IMR-90 (cell line): ENCODE data around the gene LENG9. TPM values are rescaled to one million over a fixed set of nuclear protein-coding genes. Genes with fewer than 3 reads are reported as not detected.

Source experiments
- ATAC-seq: fragments of 200-7000 bp; cut with Tn5 transposase; 2 replicates; pipeline ENCODE4 v1.9.1; 2020; ENCODE audit warnings: low read depth, mild to moderate bottlenecking, moderate library complexity
- BruUV-seq: library from RNA; stranded (reverse); fragments of 400-500 nt; replicated peaks from 2 replicates; lab custom pipeline; 2021; lab: Mats Ljungman, UMichigan
- CTCF ChIA-PET: fragments of 300-600 bp; formaldehyde crosslinking; extraction: SDS; loops from one replicate; lab custom pipeline; 2021; ENCODE audit warnings: antibody characterized with exemption; lab: Yijun Ruan, JAX
- POLR2A ChIA-PET: fragments of 300-600 bp; sonication (Branson Sonifier 250); formaldehyde crosslinking; loops from one replicate; lab custom pipeline; 2022; ENCODE audit warnings: antibody characterized with exemption; ENCODE audit not compliant: unreplicated experiment; lab: Charles Lee
- DNase-seq: peaks from one replicate; pipeline ENCODE4 v3.0.0; 2013
- H2AFZ ChIP-seq: replicated peaks from 2 replicates; pipeline ENCODE3; 2013; ENCODE audit warnings: low read length, mild to moderate bottlenecking; ENCODE audit not compliant: poor library complexity
- H2AK5ac ChIP-seq: 2 replicates; pipeline ENCODE4 v1.6.1; 2013; ENCODE audit warnings: low read depth, low read length, inconsistent platforms
- H2AK9ac ChIP-seq: replicated peaks from 2 replicates; pipeline ENCODE3; 2013; ENCODE audit warnings: mild to moderate bottlenecking, low read depth, low read length, moderate library complexity; ENCODE audit not compliant: poor library complexity
- H2BK120ac ChIP-seq: 2 replicates; pipeline ENCODE4 v1.6.1; 2013; ENCODE audit warnings: low read depth, low read length, inconsistent platforms
- H2BK15ac ChIP-seq: 3 replicates; pipeline ENCODE4 v1.6.1; 2013; ENCODE audit warnings: low read depth, low read length, inconsistent platforms
- H2BK20ac ChIP-seq: 2 replicates; pipeline ENCODE4 v1.6.1; 2013; ENCODE audit warnings: low read depth, mild to moderate bottlenecking, inconsistent platforms, low read length, moderate library complexity
- H2BK5ac ChIP-seq: 2 replicates; pipeline ENCODE4 v1.6.1; 2013; ENCODE audit warnings: mild to moderate bottlenecking, low read depth, low read length, inconsistent platforms; ENCODE audit not compliant: poor library complexity, severe bottlenecking
- H3K14ac ChIP-seq: replicated peaks from 2 replicates; pipeline ENCODE4 v1.6.1; 2013; ENCODE audit warnings: low read depth, low read length, inconsistent platforms
- H3K18ac ChIP-seq: 2 replicates; pipeline ENCODE4 v1.6.1; 2013; ENCODE audit warnings: low read depth, low read length, control low read depth
- H3K23ac ChIP-seq: 2 replicates; pipeline ENCODE4 v1.6.1; 2013; ENCODE audit warnings: low read depth, low read length, inconsistent platforms
- H3K27ac ChIP-seq: 2 replicates; pipeline ENCODE4 v1.5.1; 2013; ENCODE audit warnings: mild to moderate bottlenecking, control low read depth, low read length; ENCODE audit not compliant: insufficient read depth
- H3K27me3 ChIP-seq: 2 replicates; pipeline ENCODE4 v1.6.1; 2013; ENCODE audit warnings: low read length; ENCODE audit not compliant: control insufficient read depth, insufficient read depth
- H3K36me3 ChIP-seq: 2 replicates; pipeline ENCODE4 v1.6.1; 2013; ENCODE audit warnings: low read length, mixed read lengths; ENCODE audit not compliant: control insufficient read depth, insufficient read depth
- H3K4ac ChIP-seq: 2 replicates; pipeline ENCODE4 v1.6.1; 2013; ENCODE audit warnings: low read depth, low read length, inconsistent platforms
- H3K4me1 ChIP-seq: 2 replicates; pipeline ENCODE4 v1.6.1; 2013; ENCODE audit warnings: low read length, mixed read lengths; ENCODE audit not compliant: control insufficient read depth, insufficient read depth
- H3K4me2 ChIP-seq: 2 replicates; pipeline ENCODE4 v1.6.1; 2013; ENCODE audit warnings: low read depth, mild to moderate bottlenecking, control low read depth, low read length, moderate library complexity
- H3K4me3 ChIP-seq: 2 replicates; pipeline ENCODE4 v1.5.1; 2013; ENCODE audit warnings: low read depth, mild to moderate bottlenecking, control low read depth, low read length, moderate library complexity; ENCODE audit not compliant: insufficient read depth
- H3K56ac ChIP-seq: 2 replicates; pipeline ENCODE4 v1.6.1; 2013; ENCODE audit warnings: low read length, inconsistent platforms; ENCODE audit not compliant: insufficient read depth; ENCODE audit errors: extremely low read depth
- H3K79me1 ChIP-seq, 2 experiments: 2 replicates each; pipeline ENCODE4 v1.6.1; 2013; ENCODE audit warnings: low read length in 2 of 2, inconsistent platforms in 1 of 2, low read depth in 1 of 2
- H3K9ac ChIP-seq: 2 replicates; pipeline ENCODE4 v1.6.1; 2013; ENCODE audit warnings: low read depth, low read length, control low read depth
- H3K9me1 ChIP-seq: 2 replicates; pipeline ENCODE4 v1.6.1; 2013; ENCODE audit warnings: low read length, inconsistent platforms; ENCODE audit not compliant: insufficient read depth
- H3K9me3 ChIP-seq: 2 replicates; pipeline ENCODE4 v1.6.1; 2013; ENCODE audit warnings: low read length; ENCODE audit not compliant: control insufficient read depth, insufficient read depth
- H4K20me1 ChIP-seq: 2 replicates; pipeline ENCODE4 v1.6.1; 2013; ENCODE audit warnings: low read length, inconsistent platforms; ENCODE audit not compliant: insufficient read depth
- H4K5ac ChIP-seq: 2 replicates; pipeline ENCODE4 v1.6.1; 2013; ENCODE audit warnings: mild to moderate bottlenecking, low read depth, low read length, control low read depth
- H4K8ac ChIP-seq, 2 experiments: 2 replicates each; pipeline ENCODE4 v1.6.1; 2013; ENCODE audit warnings: low read depth in 2 of 2, low read length in 2 of 2, control low read depth in 1 of 2, inconsistent platforms in 1 of 2
- H4K91ac ChIP-seq: 2 replicates; pipeline ENCODE4 v1.6.1; 2013; ENCODE audit warnings: low read depth, low read length, inconsistent platforms; ENCODE audit not compliant: insufficient read depth
- BHLHE40 ChIP-seq: fragments of 150-350 bp; IDR thresholded peaks from 2 replicates; pipeline ENCODE4 v1.6.1; 2016; ENCODE audit warnings: mild to moderate bottlenecking, low read depth, low read length
- CEBPB ChIP-seq: IDR thresholded peaks from 2 replicates; pipeline ENCODE4 v1.6.1; 2012; ENCODE audit warnings: low read depth, low read length, improper control_type of control experiment
- CHD1 ChIP-seq: IDR thresholded peaks from 2 replicates; pipeline ENCODE4 v1.6.1; 2012; ENCODE audit warnings: low read depth, low read length, improper control_type of control experiment
- FOS ChIP-seq: fragments of 150-350 bp; IDR thresholded peaks from 2 replicates; pipeline ENCODE4 v1.6.1; 2016; ENCODE audit warnings: low read depth, low read length
- MAFK ChIP-seq: IDR thresholded peaks from 2 replicates; pipeline ENCODE4 v1.6.1; 2012; ENCODE audit warnings: low read depth, low read length, improper control_type of control experiment
- MAZ ChIP-seq: IDR thresholded peaks from 2 replicates; pipeline ENCODE4 v1.6.1; 2012; ENCODE audit warnings: low read depth, mild to moderate bottlenecking, low read length, improper control_type of control experiment, moderate library complexity, borderline replicate concordance
- MXI1 ChIP-seq: IDR thresholded peaks from 2 replicates; pipeline ENCODE4 v1.6.1; 2012; ENCODE audit warnings: low read depth, mild to moderate bottlenecking, low read length, moderate library complexity, borderline replicate concordance
- NFE2L2 ChIP-seq: fragments of 150-350 bp; IDR thresholded peaks from 2 replicates; pipeline ENCODE4 v1.6.1; 2016; ENCODE audit warnings: low read depth, mild to moderate bottlenecking, low read length
- POLR2A ChIP-seq: IDR thresholded peaks from 2 replicates; pipeline ENCODE4 v1.6.1; 2012; ENCODE audit warnings: mild to moderate bottlenecking, low read depth, low read length
- RAD21 ChIP-seq: IDR thresholded peaks from 2 replicates; pipeline ENCODE4 v1.6.1; 2012; ENCODE audit warnings: low read length, improper control_type of control experiment
- RCOR1 ChIP-seq: IDR thresholded peaks from 2 replicates; pipeline ENCODE4 v1.6.1; 2012; ENCODE audit warnings: mild to moderate bottlenecking, low read length, improper control_type of control experiment; ENCODE audit not compliant: insufficient replicate concordance
- RFX5 ChIP-seq: IDR thresholded peaks from 2 replicates; pipeline ENCODE4 v1.8.0; 2012; ENCODE audit warnings: low read depth, mild to moderate bottlenecking, low read length, moderate library complexity
- SMC3 ChIP-seq: fragments of 150-350 bp; IDR thresholded peaks from 2 replicates; pipeline ENCODE4 v1.6.1; 2016; ENCODE audit warnings: low read depth, mild to moderate bottlenecking, antibody characterized with exemption, low read length, moderate library complexity
- WGBS, 2 experiments: methylation state at CpG; one replicate each; pipeline versions ENCODE4 v1.1.5 to v1.1.7; 2013; ENCODE audit warnings: missing lambda C conversion rate in 2 of 2; ENCODE audit not compliant: insufficient read length in 1 of 2; ENCODE audit errors: extremely low coverage in 2 of 2; 5-methylcytosine and 5-hydroxymethylcytosine counted together
- dilution Hi-C: fragments of 300-500 bp; cut with HindIII; formaldehyde crosslinking; loops from one replicate; pipeline ENCODE4 v1.14.3; 2018; ENCODE audit warnings: low sequenced_read_pairs; ENCODE audit not compliant: unreplicated experiment
- in situ Hi-C: fragments of 300-500 bp; cut with MboI; formaldehyde crosslinking; loops from 3 replicates; pipeline ENCODE4 v1.14.3; 2019; ENCODE audit warnings: low sequenced_read_pairs, inconsistent platforms, mixed read lengths
- intact Hi-C: fragments of 100-400 bp; cut with micrococcal nuclease; formaldehyde crosslinking; loops from 2 replicates; pipeline ENCODE4 v1.10.0; 2022
- polyA plus RNA-seq, 3 experiments: library from polyadenylated mRNA; depleted of rRNA; stranded (reverse); fragments of >200 nt; gene quantifications; 2 replicates each; pipeline ENCODE4 v1.2.3, GENCODE V29; 2012; ENCODE audit warnings: low replicate concordance in 1 of 3
- total RNA-seq: library from RNA; depleted of rRNA; stranded (reverse); fragments of >200 nt; gene quantifications from 2 replicates; pipeline ENCODE4 v1.2.3, GENCODE V29; 2012
- TF ChIP-seq, protein P1 (sequence below): fragments of 150-350 bp; IDR thresholded peaks from 2 replicates; pipeline ENCODE4 v1.6.1; 2016; ENCODE audit warnings: low read depth, mild to moderate bottlenecking, low read length, moderate library complexity, borderline replicate concordance
- TF ChIP-seq, protein P2 (sequence below): conservative IDR thresholded peaks from 2 replicates; pipeline ENCODE4 v1.5.1; 2012; ENCODE audit warnings: mild to moderate bottlenecking, low read depth, low read length, improper control_type of control experiment
- TF ChIP-seq, protein P3 (sequence below): fragments of 150-350 bp; IDR thresholded peaks from 2 replicates; pipeline ENCODE4 v1.6.1; 2017; ENCODE audit warnings: mild to moderate bottlenecking, antibody characterized with exemption, low read length, low read depth

Gene LENG9
- total and polyA plus RNA-seq, 2 of the 4 experiments (the other 2 are of a cell fraction): 0.94 to 1.1 TPM

GRCh38 chr19:54489766-54490165, 26.2 kb upstream of the LENG9 start:
- Histone ChIP-seq H4K8ac (no peak overlapping the region), H4K5ac (no peak overlapping the region), H3K4ac (no peak overlapping the region), H3K4me3 (no peak overlapping the region), H3K4me1 (no peaks in the 10 kb centered on the region), H2AK5ac (no peak overlapping the region), H3K27me3 (no peaks in the 10 kb centered on the region), H2AK9ac (no peak overlapping the region), H4K91ac (no peak overlapping the region), H2BK120ac (no peak overlapping the region), H3K9me3 (no peaks in the 10 kb centered on the region), H3K23ac (no peak overlapping the region), H3K27ac (no peak overlapping the region), H3K9me1 (no peaks in the 10 kb centered on the region; the same call in 1 of the 2 replicates), H3K9ac (no peak overlapping the region), H3K36me3 (no peaks in the 10 kb centered on the region), H2BK15ac (no peak overlapping the region), H3K14ac (no peak overlapping the region), H2BK5ac (no peak overlapping the region), H3K18ac (no peak overlapping the region), H3K56ac (no peak overlapping the region), H2AFZ (no peak overlapping the region), H4K20me1 (no peaks in the 10 kb centered on the region), H3K79me1 (no peaks in the 10 kb centered on the region), H2BK20ac (no peak overlapping the region), H3K4me2 (no peak overlapping the region)
- dilution Hi-C loops (no loop called here), in situ Hi-C loops (no loop called here), intact Hi-C loops (no loop called here)
- DNase-seq: no peak
- no peak for ATAC-seq
- whole genome bisulfite sequencing, 2 experiments: no CpG with 5 or more reads among the region's 9 CpGs
- no TSS peak for BruUV-seq
- TF ChIP-seq POLR2A (no peak), RAD21 (no peak), SMC3 (no peak), CHD1 (no peak), FOS (no peak), CEBPB (no peak), BHLHE40 (no peak), RFX5 (no peak), MAZ (no peak), NFE2L2 (no peak), RCOR1 (no peak), MXI1 (no peak), MAFK (no peak)
- TF ChIP-seq, protein P1, sequence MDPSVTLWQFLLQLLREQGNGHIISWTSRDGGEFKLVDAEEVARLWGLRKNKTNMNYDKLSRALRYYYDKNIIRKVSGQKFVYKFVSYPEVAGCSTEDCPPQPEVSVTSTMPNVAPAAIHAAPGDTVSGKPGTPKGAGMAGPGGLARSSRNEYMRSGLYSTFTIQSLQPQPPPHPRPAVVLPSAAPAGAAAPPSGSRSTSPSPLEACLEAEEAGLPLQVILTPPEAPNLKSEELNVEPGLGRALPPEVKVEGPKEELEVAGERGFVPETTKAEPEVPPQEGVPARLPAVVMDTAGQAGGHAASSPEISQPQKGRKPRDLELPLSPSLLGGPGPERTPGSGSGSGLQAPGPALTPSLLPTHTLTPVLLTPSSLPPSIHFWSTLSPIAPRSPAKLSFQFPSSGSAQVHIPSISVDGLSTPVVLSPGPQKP: no peak
- TF ChIP-seq, protein P2, sequence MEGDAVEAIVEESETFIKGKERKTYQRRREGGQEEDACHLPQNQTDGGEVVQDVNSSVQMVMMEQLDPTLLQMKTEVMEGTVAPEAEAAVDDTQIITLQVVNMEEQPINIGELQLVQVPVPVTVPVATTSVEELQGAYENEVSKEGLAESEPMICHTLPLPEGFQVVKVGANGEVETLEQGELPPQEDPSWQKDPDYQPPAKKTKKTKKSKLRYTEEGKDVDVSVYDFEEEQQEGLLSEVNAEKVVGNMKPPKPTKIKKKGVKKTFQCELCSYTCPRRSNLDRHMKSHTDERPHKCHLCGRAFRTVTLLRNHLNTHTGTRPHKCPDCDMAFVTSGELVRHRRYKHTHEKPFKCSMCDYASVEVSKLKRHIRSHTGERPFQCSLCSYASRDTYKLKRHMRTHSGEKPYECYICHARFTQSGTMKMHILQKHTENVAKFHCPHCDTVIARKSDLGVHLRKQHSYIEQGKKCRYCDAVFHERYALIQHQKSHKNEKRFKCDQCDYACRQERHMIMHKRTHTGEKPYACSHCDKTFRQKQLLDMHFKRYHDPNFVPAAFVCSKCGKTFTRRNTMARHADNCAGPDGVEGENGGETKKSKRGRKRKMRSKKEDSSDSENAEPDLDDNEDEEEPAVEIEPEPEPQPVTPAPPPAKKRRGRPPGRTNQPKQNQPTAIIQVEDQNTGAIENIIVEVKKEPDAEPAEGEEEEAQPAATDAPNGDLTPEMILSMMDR: no peak
- TF ChIP-seq, protein P3, sequence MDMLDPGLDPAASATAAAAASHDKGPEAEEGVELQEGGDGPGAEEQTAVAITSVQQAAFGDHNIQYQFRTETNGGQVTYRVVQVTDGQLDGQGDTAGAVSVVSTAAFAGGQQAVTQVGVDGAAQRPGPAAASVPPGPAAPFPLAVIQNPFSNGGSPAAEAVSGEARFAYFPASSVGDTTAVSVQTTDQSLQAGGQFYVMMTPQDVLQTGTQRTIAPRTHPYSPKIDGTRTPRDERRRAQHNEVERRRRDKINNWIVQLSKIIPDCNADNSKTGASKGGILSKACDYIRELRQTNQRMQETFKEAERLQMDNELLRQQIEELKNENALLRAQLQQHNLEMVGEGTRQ: no peak
- ChIA-PET CTCF (interaction anchor here (1.2 kb wide), 1 partner anchor 8 kb away, joined by 3 read pairs; no protein-coding TSS in a partner anchor), POLR2A (no interaction called here)
